G401 (cell line): ENCODE results near the gene CAPN9. TPM values are rescaled to one million over a fixed set of nuclear protein-coding genes. Genes with fewer than 3 reads are reported as not detected.
A peak's percentile ranks its signal among the peaks of the same experiment; 100 is the strongest.

Experiments
- DNase-seq: peaks from one replicate; pipeline ENCODE4 v3.0.0-alpha.2; 2015; ENCODE audit warnings: low spot score
- in situ Hi-C: cut with HindIII; loops from 2 replicates; pipeline ENCODE4 v1.10.0; 2016; ENCODE audit warnings: low sequenced_read_pairs, mixed read lengths
- total RNA-seq: library from RNA; depleted of rRNA; stranded (reverse); fragments of >200 nt; shearing (Covaris generic); gene quantifications from 2 replicates; pipeline ENCODE4 v1.2.3, GENCODE V29; 2014

CAPN9 gene
- total RNA-seq, 1 experiment from 2014 or later, result 0.20 TPM

- DNase-seq, result no peak
- in situ Hi-C loops, result no loop called here
These were observed 7.5 kb upstream of the CAPN9 start for GRCh38 chr1:230739564-230740290.

GRCh38 chr1:230743899-230744298, 3.3 kb upstream of the CAPN9 start:
- in situ Hi-C loops, result no loop called here
- DNase-seq, result peak; percentile 65

GRCh38 chr1:230744382-230744781, 2.8 kb upstream of the CAPN9 start:
- DNase-seq, result no peak
- in situ Hi-C loops, result no loop called here

- DNase-seq, result no peak
- in situ Hi-C loops, result no loop called here
These were observed 2.1 kb upstream of the CAPN9 start for GRCh38 chr1:230745071-230745470.

- in situ Hi-C loops, result no loop called here
- no peak for DNase-seq
These were observed 571 bp upstream of the CAPN9 start for GRCh38 chr1:230746617-230747016.

GRCh38 chr1:230747890-230748800, 957 bp downstream of the CAPN9 start:
- DNase-seq, result peak; percentile 66
- in situ Hi-C loops, result no loop called here

- peak; percentile 29 for DNase-seq
- in situ Hi-C loops, result no loop called here
These were observed 2.0 kb downstream of the CAPN9 start for GRCh38 chr1:230749150-230749549.

- in situ Hi-C loops, result no loop called here
- DNase-seq, result no peak
These were observed 2.4 kb downstream of the CAPN9 start for GRCh38 chr1:230749635-230750034.

- in situ Hi-C loops, result no loop called here
- peak; percentile 22 for DNase-seq
These were observed 3.4 kb downstream of the CAPN9 start for GRCh38 chr1:230750576-230750975.

- in situ Hi-C loops, result no loop called here
- DNase-seq, result peak; percentile 19
These were observed 3.9 kb downstream of the CAPN9 start for GRCh38 chr1:230750986-230751625.

GRCh38 chr1:230752407-230752806, 5.2 kb downstream of the CAPN9 start:
- peak; percentile 96 for DNase-seq
- in situ Hi-C loops, result no loop called here

- peak; percentile 46 for DNase-seq
- in situ Hi-C loops, result no loop called here
These were observed 6.0 kb downstream of the CAPN9 start for GRCh38 chr1:230753191-230753585.

- DNase-seq, result peak; percentile 72
These were observed 6.5 kb downstream of the CAPN9 start for GRCh38 chr1:230753586-230754251.

GRCh38 chr1:230754796-230755195, 7.6 kb downstream of the CAPN9 start:
- DNase-seq, result peak; percentile 82
- in situ Hi-C loops, result no loop called here

More at GRCh38 chr1:230753586-230754251, 6.5 kb downstream of the CAPN9 start:
- in situ Hi-C loops, result no loop called here

GRCh38 chr1:230757856-230758708, 10.9 kb downstream of the CAPN9 start:
- DNase-seq, result peak; percentile 43
- in situ Hi-C loops, result no loop called here

GRCh38 chr1:230758709-230759368, 11.7 kb downstream of the CAPN9 start:
- no peak for DNase-seq
- in situ Hi-C loops, result no loop called here

- in situ Hi-C loops, result no loop called here
- DNase-seq, result no peak
These were observed 12.3 kb downstream of the CAPN9 start for GRCh38 chr1:230759369-230760065.
